Endodermal cell (in vitro differentiated cells): ENCODE results near the gene ANKRD39. TPM values are rescaled to one million over a fixed set of nuclear protein-coding genes. Genes with fewer than 3 reads are reported as not detected.
A peak's percentile ranks its signal among the peaks of the same experiment; 100 is the strongest.

ENCODE experiments used
- DNase-seq: peaks from one replicate; pipeline ENCODE4 v3.0.0-alpha.2; 2017
- H3K27ac ChIP-seq: 2 replicates; pipeline ENCODE4 v1.5.1; 2013; ENCODE audit warnings: mild to moderate bottlenecking, low read depth, low read length, moderate library complexity
- H3K27me3 ChIP-seq: 2 replicates; pipeline ENCODE4 v1.6.1; 2013; ENCODE audit warnings: mild to moderate bottlenecking, low read length, moderate library complexity; ENCODE audit not compliant: insufficient read depth, control insufficient read depth, poor library complexity, severe bottlenecking
- H3K36me3 ChIP-seq: 2 replicates; pipeline ENCODE4 v1.7.0; 2013; ENCODE audit warnings: mild to moderate bottlenecking, low read length, moderate library complexity; ENCODE audit not compliant: control insufficient read depth, insufficient read depth
- H3K4me1 ChIP-seq: one replicate; pipeline ENCODE4 v1.7.0; 2013; ENCODE audit warnings: low read length; ENCODE audit not compliant: control insufficient read depth, insufficient read depth
- H3K4me3 ChIP-seq: 2 replicates; pipeline ENCODE4 v1.5.1; 2013; ENCODE audit warnings: mild to moderate bottlenecking, low read length, moderate library complexity
- H3K9ac ChIP-seq: 2 replicates; pipeline ENCODE4 v1.6.1; 2013; ENCODE audit warnings: mild to moderate bottlenecking, low read length, moderate library complexity; ENCODE audit not compliant: poor library complexity, severe bottlenecking; ENCODE audit errors: extremely low read depth
- H3K9me3 ChIP-seq: 2 replicates; pipeline ENCODE4 v1.6.1; 2013; ENCODE audit warnings: mild to moderate bottlenecking, low read length, moderate library complexity; ENCODE audit not compliant: control insufficient read depth
- H3K27ac Mint-ChIP-seq: 2 replicates; pipeline ENCODE4 v1.8.0; 2020; ENCODE audit warnings: mixed read lengths
- H3K27me3 Mint-ChIP-seq: 2 replicates; pipeline ENCODE4 v1.8.0; 2021; ENCODE audit warnings: mild to moderate bottlenecking, mixed read lengths; ENCODE audit not compliant: insufficient read depth
- H3K36me3 Mint-ChIP-seq: 2 replicates; pipeline ENCODE4 v1.8.0; 2020; ENCODE audit warnings: low read depth, mixed read lengths
- H3K4me1 Mint-ChIP-seq: 2 replicates; pipeline ENCODE4 v1.8.0; 2020; ENCODE audit warnings: mixed read lengths
- H3K4me3 Mint-ChIP-seq: 2 replicates; pipeline ENCODE4 v1.8.0; 2020; ENCODE audit warnings: mild to moderate bottlenecking, moderate library complexity, mixed read lengths
- H3K9me3 Mint-ChIP-seq: 2 replicates; pipeline ENCODE4 v1.8.0; 2020; ENCODE audit warnings: mild to moderate bottlenecking, mixed read lengths
- CTCF ChIP-seq: fragments of 200-600 bp; sonication (generic); conservative IDR thresholded peaks from 2 replicates; pipeline ENCODE4 v1.5.0; 2021; ENCODE audit warnings: antibody characterized with exemption, mild to moderate bottlenecking
- WGBS, 2 experiments: methylation state at CpG; one replicate each; pipeline versions ENCODE4 v1.1.5 to v1.1.7; 2013; ENCODE audit warnings: missing lambda C conversion rate in 2 of 2, mixed read lengths in 1 of 2; ENCODE audit not compliant: insufficient coverage in 1 of 2, insufficient read length in 1 of 2; 5-methylcytosine and 5-hydroxymethylcytosine counted together
- total RNA-seq, 2 donors: library from RNA; stranded (reverse); fragmentation: NEBNext Ultra II Directional in 1 of 2; extraction: Animal tissue kit (Norgen Biotek cat#: 25700) in 1 of 2; gene quantifications; 2 replicates in 1 of 2; 3 replicates in 1 of 2; pipeline ENCODE4 v1.2.1, GENCODE V29; 2021

The ANKRD39 gene
- total RNA-seq, 2 donors from 2014 or later: 14.6 to 16.7 TPM

DNA sequence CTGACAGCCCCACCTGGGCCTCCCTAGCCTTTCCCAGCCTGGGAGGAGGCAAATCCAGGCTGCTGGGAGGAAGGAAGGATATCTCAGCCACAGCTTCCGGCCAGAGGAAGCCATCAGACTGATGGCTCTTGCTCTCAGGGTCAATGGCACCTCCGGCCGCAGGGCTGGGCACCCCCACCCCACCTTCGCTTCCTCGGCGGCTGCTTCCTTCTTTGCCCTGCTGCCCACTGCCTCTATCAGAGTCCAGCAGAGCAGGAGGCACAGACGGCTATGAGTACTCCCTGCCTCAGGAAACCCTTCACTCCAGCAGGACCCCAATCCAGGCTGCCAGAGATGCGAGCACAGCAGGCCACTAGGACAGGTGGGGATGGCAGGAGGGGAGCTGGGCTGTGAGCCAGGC, 8.8 kb upstream of the ANKRD39 start:
- H3K4me3 ChIP-seq: no peak overlapping the region
- no peaks in the 10 kb centered on the region for H3K27me3 ChIP-seq
- H3K9ac ChIP-seq: no peak overlapping the region
- H3K4me1 ChIP-seq: no peaks in the 10 kb centered on the region
- TF ChIP-seq CTCF: no peak
- no peak overlapping the region for H3K27ac ChIP-seq
- Mint-ChIP-seq H3K9me3 (no peaks in the 10 kb centered on the region), H3K27ac (no peak overlapping the region), H3K4me1 (peaks cover 16% of the 10 kb centered on the region), H3K4me3 (peak overlapping the region; percentile 83), H3K36me3 (peaks cover 40% of the 10 kb centered on the region), H3K27me3 (no peaks in the 10 kb centered on the region)
- 95% methylated on average over 8 of the region's 8 CpGs; no CpG with 5 or more reads in 1 of the 2 experiments for WGBS, 2 experiments
- no peak for DNase-seq
- H3K9me3 ChIP-seq: no peaks in the 10 kb centered on the region
- peaks cover 54% of the 10 kb centered on the region for H3K36me3 ChIP-seq

DNA sequence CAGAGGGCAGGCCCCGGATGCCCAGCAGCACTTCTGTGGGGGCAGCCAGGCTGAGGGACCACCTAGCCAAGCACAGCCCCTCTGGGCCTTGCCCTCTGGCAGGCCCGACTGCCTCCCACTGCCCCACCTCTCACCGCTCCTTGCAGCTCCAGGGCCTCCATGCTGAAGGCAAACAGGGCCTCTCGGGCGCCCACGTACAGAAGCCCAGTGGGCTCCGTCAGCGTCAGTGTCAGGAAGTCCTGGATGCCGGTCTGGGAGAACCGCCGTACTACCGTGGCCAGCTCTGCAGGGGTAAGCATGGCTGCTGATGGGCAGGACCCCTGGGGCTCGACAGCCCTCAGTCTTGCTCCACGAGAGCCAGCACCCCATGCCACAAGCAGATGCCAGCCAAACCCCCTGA, 8.3 kb upstream of the ANKRD39 start:
- peaks cover 44% of the 10 kb centered on the region for H3K36me3 Mint-ChIP-seq
- no peak overlapping the region for H3K27ac Mint-ChIP-seq
- H3K4me3 Mint-ChIP-seq: no peak overlapping the region
- no peaks in the 10 kb centered on the region for H3K9me3 Mint-ChIP-seq
- WGBS, 2 experiments: 96 to 99% methylated on average over 11 to 14 of the region's 14 CpGs
- Histone ChIP-seq H3K27ac (no peak overlapping the region), H3K27me3 (no peaks in the 10 kb centered on the region), H3K36me3 (peaks cover 58% of the 10 kb centered on the region), H3K4me3 (no peak overlapping the region), H3K9ac (no peak overlapping the region), H3K9me3 (no peaks in the 10 kb centered on the region), H3K4me1 (no peaks in the 10 kb centered on the region)
- DNase-seq: no peak
- no peak for TF ChIP-seq CTCF
- no peaks in the 10 kb centered on the region for H3K27me3 Mint-ChIP-seq
- H3K4me1 Mint-ChIP-seq: peaks cover 16% of the 10 kb centered on the region

DNA sequence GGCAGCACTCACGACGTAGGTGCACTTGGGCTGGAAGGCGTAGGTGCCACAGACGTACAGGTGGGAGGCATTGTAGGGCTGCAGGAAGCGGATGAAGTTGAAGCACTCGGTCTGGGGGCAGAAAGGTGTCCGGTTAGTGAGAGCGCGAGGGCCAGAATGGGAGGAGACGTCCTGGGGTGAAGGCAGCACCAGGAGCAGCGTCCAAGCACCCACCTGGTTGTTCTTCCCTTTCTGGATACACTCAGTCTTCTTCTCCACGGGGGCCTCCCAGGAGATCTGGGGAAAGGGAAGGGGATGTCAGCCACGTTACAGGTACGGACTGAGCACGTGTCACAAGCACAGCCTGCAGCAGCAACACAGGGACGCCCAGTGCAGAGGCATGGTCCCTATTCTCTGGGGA, 7.8 kb upstream of the ANKRD39 start:
- no peak overlapping the region for H3K4me3 ChIP-seq
- H3K36me3 Mint-ChIP-seq: peaks cover 44% of the 10 kb centered on the region
- H3K9me3 ChIP-seq: no peaks in the 10 kb centered on the region
- no peaks in the 10 kb centered on the region for H3K27me3 ChIP-seq
- no peaks in the 10 kb centered on the region for H3K4me1 ChIP-seq
- no peak overlapping the region for H3K27ac ChIP-seq
- peaks cover 12% of the 10 kb centered on the region for H3K4me1 Mint-ChIP-seq
- 95 to 100% methylated on average over 7 to 16 of the region's 16 CpGs for WGBS, 2 experiments
- no peak overlapping the region for H3K9ac ChIP-seq
- H3K27ac Mint-ChIP-seq: no peak overlapping the region
- no peak for TF ChIP-seq CTCF
- DNase-seq: no peak
- H3K9me3 Mint-ChIP-seq: no peaks in the 10 kb centered on the region
- no peak overlapping the region for H3K4me3 Mint-ChIP-seq
- H3K27me3 Mint-ChIP-seq: no peaks in the 10 kb centered on the region
- H3K36me3 ChIP-seq: peaks cover 60% of the 10 kb centered on the region
